OCI-LY1 (cell line): ENCODE measurements around the gene ACBD3.

Experiments used
- H2AFZ ChIP-seq: fragments of 200-600 bp; sonication (generic), shearing (Covaris generic); 2 replicates; pipeline ENCODE4 v1.6.0; 2014; ENCODE audit warnings: antibody characterized with exemption, mild to moderate bottlenecking, low read length
- H3F3A ChIP-seq: fragments of 200-600 bp; sonication (generic), shearing (Covaris generic); 2 replicates; pipeline ENCODE4 v1.6.0; 2014; ENCODE audit warnings: mild to moderate bottlenecking, antibody characterized with exemption, low read length, moderate library complexity; ENCODE audit not compliant: insufficient read depth
- H3K27ac ChIP-seq: fragments of 200-600 bp; sonication (generic); 2 replicates; pipeline ENCODE4 v1.5.1; 2014; ENCODE audit warnings: low read length, mixed run types, mild to moderate bottlenecking, low read depth; ENCODE audit not compliant: poor library complexity, severe bottlenecking
- H3K27me3 ChIP-seq: fragments of 200-600 bp; sonication (generic); 2 replicates; pipeline ENCODE4 v1.6.0; 2014; ENCODE audit warnings: antibody characterized with exemption, mild to moderate bottlenecking, low read length, moderate library complexity; ENCODE audit not compliant: insufficient read depth
- H3K36me3 ChIP-seq: fragments of 200-600 bp; sonication (generic); 2 replicates; pipeline ENCODE4 v1.6.1; 2014; ENCODE audit warnings: mild to moderate bottlenecking, antibody characterized with exemption, low read length, moderate library complexity, mixed read lengths; ENCODE audit not compliant: insufficient read depth
- H3K4me1 ChIP-seq: fragments of 200-600 bp; sonication (generic); 2 replicates; pipeline ENCODE4 v1.5.1; 2014; ENCODE audit warnings: mild to moderate bottlenecking, low read length, moderate library complexity; ENCODE audit not compliant: insufficient read depth, severe bottlenecking
- H3K4me2 ChIP-seq: fragments of 200-600 bp; sonication (generic), shearing (Covaris generic); 2 replicates; pipeline ENCODE4 v1.6.1; 2014; ENCODE audit warnings: low read length
- H3K4me3 ChIP-seq: fragments of 200-600 bp; sonication (generic); 2 replicates; pipeline ENCODE4 v1.5.1; 2014; ENCODE audit warnings: low read length, low read depth, mild to moderate bottlenecking, mixed read lengths; ENCODE audit not compliant: poor library complexity, severe bottlenecking
- H3K79me2 ChIP-seq: fragments of 200-600 bp; shearing (Covaris generic); 2 replicates; pipeline ENCODE4 v1.6.1; 2016; ENCODE audit warnings: mixed run types, low read length, mixed read lengths; ENCODE audit not compliant: insufficient read depth
- H3K9ac ChIP-seq: fragments of 200-600 bp; sonication (generic), shearing (Covaris generic); 2 replicates; pipeline ENCODE4 v1.6.1; 2014; ENCODE audit warnings: mild to moderate bottlenecking, low read length, mixed read lengths
- H3K9me2 ChIP-seq: fragments of 200-600 bp; sonication (generic), shearing (Covaris generic); 2 replicates; pipeline ENCODE4 v1.6.1; 2014; ENCODE audit warnings: low read depth, mild to moderate bottlenecking, low read length, mixed read lengths
- H3K9me3 ChIP-seq: fragments of 200-600 bp; shearing (Covaris generic); 2 replicates; pipeline ENCODE4 v1.6.1; 2014; ENCODE audit warnings: low read length, mixed read lengths
- H4K20me1 ChIP-seq: fragments of 200-600 bp; sonication (generic), shearing (Covaris generic); 2 replicates; pipeline ENCODE4 v1.6.0; 2016; ENCODE audit warnings: mild to moderate bottlenecking, low read length; ENCODE audit not compliant: insufficient read depth
- CTCF ChIP-seq: fragments of 200-600 bp; sonication (generic), shearing (Covaris generic); IDR thresholded peaks from 2 replicates; pipeline ENCODE4 v1.5.1; 2017; ENCODE audit warnings: mild to moderate bottlenecking, antibody characterized with exemption, low read length, moderate library complexity, mixed read lengths
- EZH2 ChIP-seq: fragments of 200-600 bp; sonication (generic), shearing (Covaris generic); IDR thresholded peaks from 2 replicates; pipeline ENCODE4 v1.8.0; 2017; ENCODE audit warnings: borderline replicate concordance, mixed run types, mild to moderate bottlenecking, antibody characterized with exemption, low read length, moderate library complexity, mixed read lengths

Gene ACBD3

GRCh38 chr1:226133504-226134123, 52.9 kb downstream of the ACBD3 start:
- TF ChIP-seq EZH2: no peak
- TF ChIP-seq CTCF: no peak
- no peak overlapping the region for H3K9ac ChIP-seq
- H3K4me1 ChIP-seq: peaks cover 25% of the 10 kb centered on the region
- H3K4me3 ChIP-seq: no peak overlapping the region
- no peak overlapping the region for H3K27ac ChIP-seq
- H3F3A ChIP-seq: no peaks in the 10 kb centered on the region
- no peaks in the 10 kb centered on the region; the same call in 1 of the 2 replicates for H3K36me3 ChIP-seq
- H4K20me1 ChIP-seq: no peaks in the 10 kb centered on the region
- H3K27me3 ChIP-seq: no peaks in the 10 kb centered on the region; the same call in 1 of the 2 replicates
- H3K9me2 ChIP-seq: no peaks in the 10 kb centered on the region
- no peaks in the 10 kb centered on the region for H3K9me3 ChIP-seq
- H3K4me2 ChIP-seq: no peak overlapping the region
- H2AFZ ChIP-seq: no peak overlapping the region
- H3K79me2 ChIP-seq: no peaks in the 10 kb centered on the region

GRCh38 chr1:226132728-226133503, 53.6 kb downstream of the ACBD3 start:
- Histone ChIP-seq H4K20me1 (no peaks in the 10 kb centered on the region), H3K36me3 (no peaks in the 10 kb centered on the region; the same call in 1 of the 2 replicates), H3K9me3 (no peaks in the 10 kb centered on the region), H3K9ac (no peak overlapping the region), H3K4me1 (peaks cover 32% of the 10 kb centered on the region), H3K9me2 (no peaks in the 10 kb centered on the region), H3F3A (no peaks in the 10 kb centered on the region), H3K27me3 (no peaks in the 10 kb centered on the region; the same call in 1 of the 2 replicates), H2AFZ (no peak overlapping the region), H3K27ac (no peak overlapping the region), H3K79me2 (no peaks in the 10 kb centered on the region), H3K4me2 (no peak overlapping the region; the same call in 1 of the 2 replicates), H3K4me3 (no peak overlapping the region)
- TF ChIP-seq EZH2: no peak
- TF ChIP-seq CTCF: no peak

- Histone ChIP-seq H3K27ac (no peak overlapping the region), H3K27me3 (no peaks in the 10 kb centered on the region; the same call in 1 of the 2 replicates), H3K9ac (no peak overlapping the region), H3K36me3 (no peaks in the 10 kb centered on the region; the same call in 1 of the 2 replicates), H3K4me3 (no peak overlapping the region), H3K4me1 (peaks cover 45% of the 10 kb centered on the region), H3K9me2 (no peaks in the 10 kb centered on the region), H3K79me2 (no peaks in the 10 kb centered on the region), H3K4me2 (no peak overlapping the region), H2AFZ (no peak overlapping the region), H3F3A (no peaks in the 10 kb centered on the region), H4K20me1 (no peaks in the 10 kb centered on the region), H3K9me3 (no peaks in the 10 kb centered on the region)
- no peak for TF ChIP-seq CTCF
- TF ChIP-seq EZH2: no peak
These were observed 54.9 kb downstream of the ACBD3 start for GRCh38 chr1:226131639-226132038.
